ENCODE measurements around the gene TAS1R3. TPM values are rescaled to one million over a fixed set of nuclear protein-coding genes. Genes with fewer than 3 reads are reported as not detected.

TAS1R3 gene
- total RNA-seq, 1 donor from 2014 or later = 1.3 TPM

- Mint-ChIP-seq H3K4me1 (ENCODE audit: low read depth, unreplicated experiment) (peaks cover 2% of the 10 kb centered on the region), H3K27me3 (ENCODE audit: unreplicated experiment) (peaks cover 18% of the 10 kb centered on the region)
- DNase-seq = peak; percentile 31
Measured at GRCh38 chr1:1287288-1288110, 43.6 kb upstream of the TAS1R3 start.

GRCh38 chr1:1290238-1290731 lies 40.8 kb upstream of the TAS1R3 start:
- H3K4me1 Mint-ChIP-seq (ENCODE audit: low read depth, unreplicated experiment) = peaks cover 2% of the 10 kb centered on the region
- TF ChIP-seq CTCF (IDR thresholded peaks at IDR 0.05; ENCODE audit: partially characterized antibody, unreplicated experiment) = peak; percentile 71
- peak; percentile 91 for DNase-seq
- H3K4me3 Mint-ChIP-seq (ENCODE audit: unreplicated experiment) = no peak overlapping the region
- peak overlapping the region; percentile 72 for H3K27ac Mint-ChIP-seq (ENCODE audit: unreplicated experiment)
- H3K27me3 Mint-ChIP-seq (ENCODE audit: unreplicated experiment) = peaks cover 16% of the 10 kb centered on the region
- peaks cover 7% of the 10 kb centered on the region for H3K9me3 Mint-ChIP-seq (ENCODE audit: unreplicated experiment)
- no peaks in the 10 kb centered on the region for H3K36me3 Mint-ChIP-seq (ENCODE audit: unreplicated experiment)

More at GRCh38 chr1:1287288-1288110, 43.6 kb upstream of the TAS1R3 start:
- Mint-ChIP-seq H3K27ac (ENCODE audit: unreplicated experiment) (no peak overlapping the region), H3K4me3 (ENCODE audit: unreplicated experiment) (no peak overlapping the region), H3K36me3 (ENCODE audit: unreplicated experiment) (no peaks in the 10 kb centered on the region), H3K9me3 (ENCODE audit: unreplicated experiment) (peaks cover 10% of the 10 kb centered on the region)
- no peak for TF ChIP-seq CTCF (IDR thresholded peaks at IDR 0.05; ENCODE audit: partially characterized antibody, unreplicated experiment)

- H3K4me1 Mint-ChIP-seq (ENCODE audit: low read depth, unreplicated experiment) = peaks cover 2% of the 10 kb centered on the region
Measured at GRCh38 chr1:1291023-1291528, 40.0 kb upstream of the TAS1R3 start.

GRCh38 chr1:1291548-1292441 lies 39.3 kb upstream of the TAS1R3 start:
- H3K36me3 Mint-ChIP-seq (ENCODE audit: unreplicated experiment) = no peaks in the 10 kb centered on the region
- TF ChIP-seq CTCF (IDR thresholded peaks at IDR 0.05; ENCODE audit: partially characterized antibody, unreplicated experiment) = peak; percentile 75
- DNase-seq = peak; percentile 83
- peak overlapping the region; percentile 82 for H3K27ac Mint-ChIP-seq (ENCODE audit: unreplicated experiment)
- H3K27me3 Mint-ChIP-seq (ENCODE audit: unreplicated experiment) = peaks cover 23% of the 10 kb centered on the region
- H3K4me3 Mint-ChIP-seq (ENCODE audit: unreplicated experiment) = no peak overlapping the region
- peaks cover 7% of the 10 kb centered on the region for H3K9me3 Mint-ChIP-seq (ENCODE audit: unreplicated experiment)
- peaks cover 2% of the 10 kb centered on the region for H3K4me1 Mint-ChIP-seq (ENCODE audit: low read depth, unreplicated experiment)

More at GRCh38 chr1:1291023-1291528, 40.0 kb upstream of the TAS1R3 start:
- Mint-ChIP-seq H3K36me3 (ENCODE audit: unreplicated experiment) (no peaks in the 10 kb centered on the region), H3K27ac (ENCODE audit: unreplicated experiment) (no peak overlapping the region), H3K27me3 (ENCODE audit: unreplicated experiment) (peaks cover 20% of the 10 kb centered on the region), H3K9me3 (ENCODE audit: unreplicated experiment) (peaks cover 7% of the 10 kb centered on the region), H3K4me3 (ENCODE audit: unreplicated experiment) (no peak overlapping the region)
- no peak for TF ChIP-seq CTCF (IDR thresholded peaks at IDR 0.05; ENCODE audit: partially characterized antibody, unreplicated experiment)
- DNase-seq = peak; percentile 72
